Glomerular endothelial cell (primary cell): ENCODE measurements around the gene HORMAD1. TPM values are rescaled to one million over a fixed set of nuclear protein-coding genes. Genes with fewer than 3 reads are reported as not detected.

Experiments used
- total RNA-seq: library from RNA; depleted of rRNA; stranded (reverse); fragments of >200 nt; gene quantifications from 2 replicates; pipeline ENCODE4 v1.2.3, GENCODE V29; 2015

Gene HORMAD1
- total RNA-seq, 1 donor from 2014 or later: 0.47 TPM

Other genes with a start within 250 kb of the HORMAD1 start
- gene TARS2, start 233.5 kb downstream of the HORMAD1 start, total RNA-seq: 12.9 and 14.2 TPM in 2 replicates
- 4.2 and 5.1 TPM in 2 replicates for gene ECM1, start 212.8 kb downstream of the HORMAD1 start, total RNA-seq
- gene FALEC, start 205.1 kb downstream of the HORMAD1 start, total RNA-seq: not detected in 2 replicates
- 1.3 and 2.6 TPM in 2 replicates for gene ADAMTSL4, start 171.5 kb downstream of the HORMAD1 start, total RNA-seq
- 210 and 246 TPM in 2 replicates for gene MCL1, start 141.3 kb downstream of the HORMAD1 start, total RNA-seq
- gene ENSA, start 91.3 kb downstream of the HORMAD1 start, total RNA-seq: 152 and 244 TPM in 2 replicates
- 20.4 and 41.5 TPM in 2 replicates for gene GOLPH3L, start 23.7 kb downstream of the HORMAD1 start, total RNA-seq
- gene CTSS, start 44.9 kb upstream of the HORMAD1 start, total RNA-seq: 87.7 and 137 TPM in 2 replicates
- gene CTSK, start 87.4 kb upstream of the HORMAD1 start, total RNA-seq: 2.3 and 5.5 TPM in 2 replicates
- gene ARNT, start 155.7 kb upstream of the HORMAD1 start, total RNA-seq: 20.4 and 28.1 TPM in 2 replicates
- gene CTXND2, start 166.2 kb upstream of the HORMAD1 start, total RNA-seq: not detected in 2 replicates
- 23.1 and 29.5 TPM in 2 replicates for gene SETDB1, start 205.5 kb upstream of the HORMAD1 start, total RNA-seq